ENCODE results near the gene DOCK8. TPM values are rescaled to one million over a fixed set of nuclear protein-coding genes. Genes with fewer than 3 reads are reported as not detected.
A peak's percentile ranks its signal among the peaks of the same experiment; 100 is the strongest.

Gene DOCK8
- total RNA-seq, 1 experiment from 2014 or later = not detected

DNA sequence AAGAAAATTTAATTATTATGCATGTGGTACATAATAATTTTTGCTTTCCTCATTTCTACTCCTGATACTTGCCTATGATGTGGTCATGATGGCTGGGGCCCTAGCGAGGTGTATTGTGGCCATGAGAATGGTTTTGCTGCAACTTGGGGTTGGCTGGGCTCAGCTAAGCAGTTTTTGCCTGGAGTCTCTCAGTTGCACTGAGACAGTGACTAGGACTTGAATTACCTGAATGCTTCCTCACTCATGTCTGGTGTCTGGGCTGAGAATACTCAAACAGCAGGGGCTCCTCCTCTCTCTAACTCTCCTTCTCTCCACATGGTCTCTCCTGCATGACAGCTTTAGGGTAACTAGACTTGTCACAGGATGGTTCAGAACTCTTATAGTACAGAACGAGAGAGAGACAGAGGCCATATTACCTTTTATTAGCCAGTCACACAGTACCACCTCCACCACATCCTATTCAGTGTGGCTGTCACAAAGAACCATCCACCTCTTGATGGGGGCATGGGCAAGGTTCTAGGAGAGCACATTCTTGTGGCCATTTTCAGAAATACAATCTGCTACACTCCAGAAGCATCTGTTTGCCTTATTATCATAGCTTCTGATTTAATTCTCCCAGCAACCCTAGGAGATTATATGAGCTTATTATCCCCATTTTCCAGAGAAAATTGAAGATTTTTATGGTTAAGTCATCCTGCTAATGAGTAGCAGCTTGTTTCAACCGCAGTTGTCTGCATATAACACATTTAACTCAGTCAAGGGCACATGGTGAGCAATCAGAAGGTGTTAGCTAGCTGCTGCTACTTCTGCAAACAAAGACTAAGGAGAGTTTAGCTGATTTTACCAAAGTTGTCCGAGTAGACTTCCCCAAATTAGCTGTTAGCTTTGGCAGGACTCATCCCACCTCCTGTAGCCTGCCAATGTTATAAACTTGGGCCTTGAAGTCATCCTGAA is 245.1 kb downstream of the DOCK8 start:
- DNase-seq (ENCODE audit: low read depth) = no peak

- DNase-seq (ENCODE audit: low read depth) = no peak
Measured at GRCh38 chr9:462121-462520, 247.5 kb downstream of the DOCK8 start.

- no peak for DNase-seq (ENCODE audit: low read depth)
Measured at GRCh38 chr9:462606-463005, 247.9 kb downstream of the DOCK8 start.

GRCh38 chr9:463455-464171 is 248.9 kb downstream of the DOCK8 start:
- DNase-seq (ENCODE audit: low read depth) = no peak

DNA sequence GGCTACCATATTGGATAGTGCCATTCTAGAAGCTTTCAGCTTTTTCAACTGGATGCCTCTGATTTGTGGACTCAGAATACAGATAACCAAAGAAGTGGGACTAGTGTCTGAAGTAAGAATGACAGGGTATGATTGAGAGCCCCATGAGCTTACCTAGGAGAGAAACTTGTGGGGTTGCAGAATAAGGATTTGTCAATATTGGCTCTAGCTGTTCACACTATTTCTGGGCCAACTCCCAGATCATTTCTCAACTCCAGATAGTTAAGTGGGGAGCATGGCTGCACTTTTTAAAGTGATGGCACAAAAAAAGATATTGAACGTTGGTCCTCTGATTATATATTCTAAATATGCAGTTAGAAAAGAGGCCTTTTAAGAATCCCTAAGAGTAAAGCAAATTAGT is 252.1 kb downstream of the DOCK8 start:
- DNase-seq (ENCODE audit: low read depth) = no peak

- DNase-seq (ENCODE audit: low read depth) = no peak
Measured at GRCh38 chr9:468766-469426, 254.2 kb downstream of the DOCK8 start.

DNA sequence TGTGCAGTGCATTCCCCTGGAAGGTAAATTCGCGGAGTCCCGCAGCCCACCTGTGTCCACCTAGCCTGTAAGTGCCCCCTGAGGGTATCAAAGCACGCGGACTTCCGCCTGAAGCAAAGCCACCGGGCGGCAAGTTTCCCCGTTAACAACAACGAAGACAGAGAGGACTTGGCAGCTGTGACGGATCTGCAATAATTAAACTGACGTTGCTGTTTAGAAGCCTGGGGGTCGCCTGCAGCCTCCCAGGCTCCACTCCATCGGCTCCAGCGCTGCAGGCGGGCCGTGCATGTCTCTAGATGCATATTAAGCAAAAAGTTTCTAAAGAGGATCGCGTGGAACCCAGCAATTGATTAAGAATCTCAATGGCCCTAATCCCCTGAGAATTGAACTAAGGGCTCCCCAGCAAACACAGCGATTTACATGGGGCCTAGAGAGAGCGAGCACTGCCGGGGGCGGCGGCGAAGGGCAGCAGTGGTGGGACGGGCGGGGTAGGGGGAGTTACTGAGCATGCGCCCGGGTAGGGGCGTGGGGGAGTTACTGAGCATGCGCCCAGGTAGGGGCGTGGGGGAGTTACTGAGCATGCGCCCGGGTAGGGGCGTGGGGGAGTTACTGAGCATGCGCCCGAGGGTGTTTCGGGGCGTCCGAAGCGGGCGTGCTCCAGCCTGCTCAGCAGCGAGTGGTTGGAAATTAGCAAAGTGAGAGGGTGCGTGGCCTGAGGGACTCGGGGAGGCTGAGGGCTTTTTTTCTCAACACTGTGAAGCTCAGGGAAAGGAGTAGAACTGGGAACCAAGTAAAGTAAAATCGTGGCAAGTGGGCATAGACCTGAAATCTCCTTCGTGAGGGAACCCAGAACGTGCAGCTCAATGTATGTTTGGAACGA is 255.2 kb downstream of the DOCK8 start:
- DNase-seq (ENCODE audit: low read depth) = peak; percentile 64

GRCh38 chr9:470552-471194 is 256.0 kb downstream of the DOCK8 start:
- no peak for DNase-seq (ENCODE audit: low read depth)

GRCh38 chr9:471320-471719 is 256.7 kb downstream of the DOCK8 start:
- no peak for DNase-seq (ENCODE audit: low read depth)

DNA sequence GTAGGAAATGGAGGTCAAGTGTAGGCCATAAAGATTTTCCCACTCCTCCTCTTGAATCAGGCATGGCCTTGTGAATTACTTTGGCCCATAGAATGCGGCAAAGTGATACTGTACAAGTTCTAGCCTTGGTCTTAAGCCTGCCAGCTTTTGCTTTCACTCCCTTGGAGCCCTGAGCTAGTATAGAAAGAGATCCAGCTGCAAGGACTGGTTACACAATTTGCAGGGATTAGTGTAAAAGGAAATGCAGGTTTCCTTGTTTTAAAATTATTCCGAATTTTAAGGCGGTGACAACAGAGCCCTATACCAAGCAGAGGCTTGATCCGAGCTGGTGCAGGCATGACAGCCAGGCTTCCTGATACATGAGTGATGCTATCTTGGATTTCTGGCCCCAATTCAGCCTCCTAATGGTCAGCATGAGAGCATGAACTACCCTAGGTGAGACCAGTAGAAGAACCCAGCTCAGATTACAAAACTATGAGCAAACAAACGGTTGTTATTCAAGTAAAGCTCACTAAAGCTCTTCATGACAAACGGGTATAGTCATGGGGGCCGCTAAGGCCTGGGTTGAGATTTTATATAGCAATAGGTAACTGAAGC is 257.9 kb downstream of the DOCK8 start:
- no peak for DNase-seq (ENCODE audit: low read depth)

DNA sequence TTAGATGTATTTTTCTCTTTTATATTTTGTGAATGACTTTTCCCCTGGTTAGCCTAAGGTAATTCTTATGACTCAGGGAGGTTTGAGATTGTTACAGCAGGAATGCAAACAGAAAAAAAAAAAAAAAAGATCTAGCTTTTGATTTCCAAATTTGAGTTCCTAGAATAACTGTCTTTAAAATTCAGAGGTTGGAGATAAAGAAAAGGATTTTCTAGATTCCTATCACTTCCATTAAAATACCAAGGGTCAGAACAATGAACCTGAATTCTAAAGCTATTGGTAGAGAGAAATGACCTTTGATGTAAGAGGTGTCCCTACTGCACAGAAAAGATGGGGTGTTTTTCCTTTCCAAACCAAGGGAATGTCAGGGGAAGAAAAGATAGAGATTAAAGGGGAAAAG is 262.5 kb downstream of the DOCK8 start:
- no peak for DNase-seq (ENCODE audit: low read depth)

DNA sequence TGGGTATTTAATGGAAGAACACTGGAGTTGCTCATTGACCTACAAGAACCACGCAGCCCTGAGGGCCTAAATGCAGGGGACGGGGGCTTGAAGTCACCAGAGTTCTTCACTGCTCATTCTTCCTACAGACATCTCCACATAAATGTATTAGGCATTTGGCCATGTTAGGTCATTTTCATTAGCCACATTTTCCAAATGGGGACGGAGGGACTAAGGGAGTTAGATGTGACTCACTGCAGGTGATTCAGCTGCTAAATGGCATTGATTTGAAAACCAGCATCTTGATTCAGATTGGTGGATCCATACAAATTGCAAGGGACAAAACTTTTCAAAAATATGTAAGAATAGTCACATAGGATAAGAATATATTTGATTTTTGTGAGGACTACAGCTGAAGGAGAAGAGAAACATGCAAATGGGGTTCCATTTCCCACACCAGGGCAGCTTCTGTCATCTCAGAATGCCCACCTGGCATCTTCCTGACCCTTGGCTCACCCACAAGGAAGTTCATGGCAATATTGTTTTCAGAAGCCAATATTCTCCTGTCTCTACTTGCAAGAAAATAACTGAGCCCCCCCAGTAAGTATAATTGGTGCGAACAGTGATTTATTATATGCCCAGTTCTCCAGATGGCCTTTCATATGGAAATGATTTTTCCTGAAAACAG is 264.8 kb downstream of the DOCK8 start:
- DNase-seq (ENCODE audit: low read depth) = no peak

- DNase-seq (ENCODE audit: low read depth) = no peak
Measured at GRCh38 chr9:479971-480350, 265.3 kb downstream of the DOCK8 start.

DNA sequence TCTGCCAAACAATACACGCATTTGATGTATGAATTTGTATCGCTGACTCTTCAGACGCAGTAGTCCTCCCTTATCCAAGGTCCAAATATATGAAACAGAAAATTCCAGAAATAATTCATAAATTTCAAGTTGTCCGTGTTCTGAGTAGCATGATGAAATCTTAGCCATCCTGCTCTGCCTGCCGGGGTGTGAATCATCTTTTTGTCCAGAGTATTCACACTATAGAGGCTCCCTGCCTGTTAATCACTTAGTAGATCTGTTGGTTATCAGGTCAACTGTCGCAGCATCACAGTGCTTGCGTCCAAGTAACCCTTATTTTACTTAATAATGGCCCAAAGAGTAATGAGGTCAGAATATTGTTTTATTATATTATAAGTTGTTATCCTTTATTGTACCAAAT is 268.1 kb downstream of the DOCK8 start:
- DNase-seq (ENCODE audit: low read depth) = no peak

- DNase-seq (ENCODE audit: low read depth) = no peak
Measured at GRCh38 chr9:486156-486555, 271.5 kb downstream of the DOCK8 start.

DNA sequence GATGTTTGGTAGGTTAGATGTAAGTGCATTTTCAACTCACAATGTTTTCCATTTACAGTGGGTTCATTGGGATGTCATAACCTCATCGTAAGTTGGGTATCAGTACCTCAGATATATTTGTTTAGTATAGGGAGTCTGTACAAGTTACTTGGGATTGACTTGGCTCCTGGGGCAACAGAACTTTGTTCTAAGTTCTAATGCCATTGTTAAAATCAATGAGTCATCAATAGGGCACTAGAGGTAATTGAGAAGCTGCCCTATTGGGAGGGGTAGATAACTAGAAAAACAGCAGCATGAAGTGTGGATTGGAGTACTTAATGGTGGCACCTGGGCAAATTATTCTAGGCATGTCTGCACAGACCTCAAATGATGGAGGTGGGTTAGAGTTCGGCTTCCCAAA is 272.8 kb downstream of the DOCK8 start:
- DNase-seq (ENCODE audit: low read depth) = no peak

GRCh38 chr9:488448-488847 is 273.8 kb downstream of the DOCK8 start:
- no peak for DNase-seq (ENCODE audit: low read depth)

- no peak for DNase-seq (ENCODE audit: low read depth)
Measured at GRCh38 chr9:489198-490197, 274.8 kb downstream of the DOCK8 start.

DNA sequence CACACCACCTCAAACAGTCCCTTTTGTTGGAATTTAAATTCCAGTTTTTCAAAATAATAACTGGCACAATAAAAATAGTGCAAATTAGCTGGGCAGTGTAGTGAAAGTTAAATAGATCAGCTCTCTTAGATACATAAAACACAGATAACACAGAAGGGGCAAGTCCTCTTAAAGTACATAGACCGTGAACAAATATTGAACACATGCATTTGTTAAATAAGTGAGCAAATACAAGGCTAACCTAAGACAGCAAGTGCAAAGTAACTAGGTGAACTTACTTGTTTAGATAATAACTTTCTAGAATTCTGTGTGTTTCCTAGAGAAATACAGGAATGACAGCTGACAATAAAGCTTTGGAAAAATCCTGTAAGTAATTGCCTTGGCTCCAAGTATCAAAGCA is 280.1 kb downstream of the DOCK8 start:
- DNase-seq (ENCODE audit: low read depth) = no peak

Data from RPMI7951 (cell line).